ENCODE data around the gene COL5A1.
A peak's percentile ranks its signal among the peaks of the same experiment; 100 is the strongest.
"Not testable (repeated sequence)": the region's sequence is repeated elsewhere in the genome, so short reads cannot be mapped to it uniquely, and the experiment has no call there.

Gene COL5A1

DNA sequence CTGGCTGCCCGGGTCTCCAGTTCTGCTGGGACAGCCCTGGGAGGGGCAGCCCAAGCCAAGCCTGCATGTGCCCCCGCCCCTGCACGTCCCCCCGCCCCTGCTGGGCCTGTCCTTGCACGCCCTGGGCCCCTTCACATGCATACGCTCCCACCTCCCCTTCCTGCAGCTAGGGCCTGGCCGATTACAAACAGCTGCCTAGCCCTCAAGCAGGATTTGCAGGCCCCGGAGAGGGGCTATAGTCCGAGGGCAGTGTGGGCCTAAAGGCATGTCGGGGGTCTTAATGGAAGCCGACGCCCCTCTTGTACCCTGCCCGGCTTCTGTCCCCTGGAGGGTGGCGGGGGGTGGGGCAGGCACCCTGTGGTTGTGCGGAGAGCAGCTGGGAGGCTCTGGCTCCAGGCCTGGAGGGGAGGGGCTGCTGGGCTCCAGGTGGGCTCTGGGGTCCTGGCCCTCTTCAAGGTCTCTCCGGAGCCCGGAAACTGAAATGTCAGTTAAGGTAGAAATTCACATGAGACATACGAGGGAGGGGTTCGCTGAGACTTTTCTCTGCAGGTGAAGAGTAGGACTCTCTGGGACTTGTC lies 16.9 kb downstream of the COL5A1 start:
- DNase-seq = no peak

DNA sequence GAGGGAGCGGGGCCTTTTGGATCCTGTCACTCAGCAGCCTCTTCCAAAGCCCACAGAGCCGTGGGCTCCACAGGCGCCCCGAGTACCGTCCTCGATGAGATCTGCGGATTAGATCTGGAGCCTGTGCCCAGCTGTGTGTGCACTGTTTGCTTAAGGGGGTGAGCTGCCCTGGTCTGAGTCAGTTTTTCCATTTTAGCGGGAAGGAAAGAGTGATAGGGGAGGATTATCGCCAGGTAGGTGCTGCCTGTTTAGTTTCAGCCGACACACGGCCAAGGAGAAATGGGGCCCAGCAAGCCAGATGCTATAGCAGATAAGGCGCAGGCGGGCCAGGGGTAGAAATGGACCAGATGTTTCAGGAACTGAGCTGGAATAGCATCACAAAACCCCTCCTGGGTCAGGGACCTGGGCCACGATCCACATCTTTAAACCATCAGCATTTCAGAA lies 18.1 kb downstream of the COL5A1 start:
- DNase-seq = peak; percentile 37

DNA sequence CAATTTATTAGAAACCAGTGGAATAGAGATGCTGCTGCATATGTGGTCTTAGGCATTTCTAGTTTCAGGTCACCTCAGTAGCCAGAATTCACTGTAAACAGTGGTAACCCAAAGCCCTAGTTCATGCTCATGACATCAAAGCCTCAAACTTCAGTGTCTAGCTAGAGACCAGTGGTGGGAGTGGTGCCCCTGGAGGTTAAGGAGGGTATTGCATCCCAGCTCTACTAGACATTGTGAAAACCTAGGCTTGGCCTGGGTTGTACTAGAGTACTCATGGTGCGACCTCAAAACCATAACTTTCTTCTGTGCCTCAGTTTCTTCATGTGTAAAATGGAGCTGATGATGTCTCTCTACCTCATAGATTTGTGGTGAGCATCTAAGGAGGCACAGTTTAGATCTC lies 18.8 kb downstream of the COL5A1 start:
- DNase-seq = peak; percentile 11

DNA sequence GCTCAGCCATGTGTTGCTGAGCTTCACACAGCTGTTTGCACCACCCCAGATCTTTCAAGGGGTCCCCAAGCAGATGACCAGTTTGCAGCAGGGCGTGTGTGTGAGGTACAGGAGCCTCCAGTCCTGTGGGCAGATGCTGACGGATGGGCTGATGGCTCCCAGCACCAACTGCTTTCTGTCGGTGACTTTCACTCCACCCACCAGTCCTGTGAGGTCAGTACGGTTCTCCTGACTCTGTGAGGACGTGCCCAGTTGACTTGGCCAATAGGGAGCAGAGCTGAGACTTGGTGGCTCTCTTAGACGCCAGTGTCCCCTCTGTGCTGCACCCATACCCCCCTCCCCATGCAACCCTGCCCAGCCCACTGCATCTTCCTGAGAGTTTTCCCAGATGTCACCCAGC lies 19.7 kb downstream of the COL5A1 start:
- DNase-seq = peak; percentile 26

DNA sequence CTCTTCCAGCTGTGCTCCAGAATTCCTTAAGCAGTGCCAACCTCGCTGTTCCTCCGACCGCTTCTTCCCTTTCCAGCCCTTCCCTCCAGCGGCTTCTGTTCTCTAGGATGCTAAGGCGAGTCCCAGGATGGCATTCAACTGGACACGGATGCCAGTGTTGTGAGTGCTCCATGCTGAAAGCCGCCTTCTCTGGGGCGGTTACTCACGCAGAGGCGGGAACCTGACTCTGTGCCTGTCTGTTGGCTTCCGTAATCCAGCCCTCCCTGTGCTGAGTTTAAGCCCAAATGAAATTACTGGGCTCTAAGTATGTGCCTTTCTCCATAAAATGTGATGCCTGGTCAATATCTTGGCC lies 20.2 kb downstream of the COL5A1 start:
- peak; percentile 36 for DNase-seq

- peak; percentile 80 for DNase-seq
Observed at GRCh38 chr9:134662143-134662876, 20.7 kb downstream of the COL5A1 start.

DNA sequence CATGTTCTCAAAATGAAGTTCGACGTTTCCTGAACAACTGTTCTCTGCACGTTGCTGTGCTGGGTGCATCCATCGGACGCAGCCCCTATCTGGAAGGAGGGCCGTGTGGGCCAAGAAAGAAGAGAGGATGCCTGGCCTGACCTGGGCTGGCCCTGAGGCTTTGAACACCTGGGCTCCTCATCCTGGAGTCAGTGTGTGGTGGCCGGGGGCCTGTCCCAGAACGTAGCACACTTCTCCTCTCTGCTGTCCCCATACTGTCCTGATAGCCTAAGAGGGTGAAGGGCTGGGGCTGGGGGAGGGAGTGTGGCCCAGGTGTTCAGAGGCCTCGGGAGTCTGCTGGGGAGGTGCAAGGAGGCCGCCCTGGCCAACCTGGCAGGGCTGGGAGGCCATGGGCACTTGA lies 21.5 kb downstream of the COL5A1 start:
- DNase-seq = peak; percentile 15

DNA sequence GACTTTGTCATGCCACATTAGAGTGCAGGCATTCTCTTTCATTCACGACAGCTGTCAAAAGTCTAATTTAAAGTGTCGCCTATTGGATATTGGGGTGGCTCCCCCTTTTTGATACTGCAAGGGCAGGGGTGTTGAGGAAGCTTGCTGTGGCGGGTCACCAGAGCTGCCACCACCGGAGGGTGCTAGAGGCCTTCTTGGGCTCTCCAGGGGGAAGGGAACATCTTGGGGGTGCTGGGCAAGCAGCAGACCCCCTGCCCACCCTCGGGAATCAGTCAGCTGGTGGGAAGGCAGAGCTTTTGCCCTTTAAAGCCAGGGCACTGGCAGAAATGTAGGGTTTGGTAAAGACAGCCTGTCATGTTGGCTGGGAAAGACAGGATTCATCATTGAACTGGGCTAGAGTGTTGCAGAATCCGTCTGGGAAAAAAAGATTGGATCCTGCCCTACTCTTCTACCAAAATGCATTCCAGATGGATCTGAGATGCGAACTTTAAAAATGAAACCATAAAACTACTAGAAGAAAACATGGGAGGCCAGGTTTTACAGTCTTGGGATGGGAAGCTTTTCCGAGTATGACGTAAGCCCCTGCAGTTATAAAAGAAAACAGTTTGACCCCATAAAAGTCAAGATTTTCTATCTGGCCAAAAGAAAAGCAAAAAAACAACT lies 22.3 kb downstream of the COL5A1 start:
- peak; percentile 18 for DNase-seq

- peak; percentile 8 for DNase-seq
Observed at GRCh38 chr9:134664446-134664845, 22.8 kb downstream of the COL5A1 start.

DNA sequence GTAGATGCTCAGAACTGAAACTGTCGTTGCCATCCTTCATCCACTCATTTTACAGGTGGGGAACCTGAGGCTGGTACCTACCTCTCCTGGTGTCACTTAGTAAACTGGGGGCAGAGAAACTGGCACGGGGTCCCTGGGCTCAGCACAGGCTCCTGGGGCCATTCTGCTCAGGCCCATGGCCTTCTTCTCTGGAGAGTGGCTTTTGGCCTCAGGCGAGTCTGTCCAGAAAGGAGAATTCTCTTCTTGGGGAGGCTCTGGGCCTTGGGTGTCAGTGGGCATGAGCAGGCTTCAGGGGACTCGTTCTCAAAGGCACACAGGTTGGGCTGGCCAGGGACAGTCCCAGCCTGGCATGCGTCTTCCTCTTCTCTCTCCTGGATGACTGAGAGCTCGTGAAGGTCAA lies 24.6 kb downstream of the COL5A1 start:
- peak; percentile 5 for DNase-seq

DNA sequence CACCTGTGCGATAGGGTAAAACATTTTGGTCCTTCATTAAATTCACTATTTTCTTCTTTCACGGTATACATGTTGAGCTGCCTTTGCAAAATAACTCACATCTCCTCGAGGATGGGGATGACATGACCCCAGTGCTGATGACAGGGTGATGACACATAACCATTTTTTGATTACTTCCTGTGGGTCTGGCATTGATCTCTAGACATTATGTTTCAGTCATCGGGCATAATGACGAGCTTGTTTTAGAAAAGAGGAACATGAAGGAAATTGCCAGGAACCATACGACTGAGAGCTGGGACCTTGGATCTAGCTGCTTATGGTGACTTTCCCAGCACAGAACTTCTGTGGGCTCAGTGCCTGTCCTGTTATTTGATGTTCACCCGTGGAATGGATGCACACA lies 25.2 kb downstream of the COL5A1 start:
- DNase-seq = peak; percentile 14

- not testable (repeated sequence) for DNase-seq
Observed at GRCh38 chr9:134668977-134669376, 27.4 kb downstream of the COL5A1 start.

GRCh38 chr9:134669399-134669955 lies 27.9 kb downstream of the COL5A1 start:
- DNase-seq = no peak

- DNase-seq = no peak
Observed at GRCh38 chr9:134670042-134670525, 28.5 kb downstream of the COL5A1 start.

DNA sequence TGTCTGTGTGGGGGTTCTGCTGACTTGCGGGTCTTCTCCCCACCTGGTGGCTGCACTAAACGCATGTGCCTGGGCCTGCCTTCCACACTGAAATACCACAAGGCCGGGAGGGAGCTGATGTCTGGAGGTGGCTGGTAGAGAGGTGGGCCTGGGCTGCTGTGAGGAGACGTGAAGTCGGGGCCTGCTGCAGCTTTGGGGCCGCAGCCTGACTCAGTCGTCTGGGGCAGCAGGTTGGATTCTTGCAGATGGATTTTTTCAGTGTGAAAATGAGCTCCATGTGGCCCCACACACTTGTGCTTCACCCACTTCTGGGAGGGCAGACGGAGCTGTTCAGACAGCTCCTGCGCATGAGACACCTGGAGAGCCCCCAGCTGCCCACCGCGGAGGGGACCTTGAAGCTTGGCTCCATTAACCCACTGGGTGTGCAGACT lies 29.3 kb downstream of the COL5A1 start:
- no peak for DNase-seq

DNA sequence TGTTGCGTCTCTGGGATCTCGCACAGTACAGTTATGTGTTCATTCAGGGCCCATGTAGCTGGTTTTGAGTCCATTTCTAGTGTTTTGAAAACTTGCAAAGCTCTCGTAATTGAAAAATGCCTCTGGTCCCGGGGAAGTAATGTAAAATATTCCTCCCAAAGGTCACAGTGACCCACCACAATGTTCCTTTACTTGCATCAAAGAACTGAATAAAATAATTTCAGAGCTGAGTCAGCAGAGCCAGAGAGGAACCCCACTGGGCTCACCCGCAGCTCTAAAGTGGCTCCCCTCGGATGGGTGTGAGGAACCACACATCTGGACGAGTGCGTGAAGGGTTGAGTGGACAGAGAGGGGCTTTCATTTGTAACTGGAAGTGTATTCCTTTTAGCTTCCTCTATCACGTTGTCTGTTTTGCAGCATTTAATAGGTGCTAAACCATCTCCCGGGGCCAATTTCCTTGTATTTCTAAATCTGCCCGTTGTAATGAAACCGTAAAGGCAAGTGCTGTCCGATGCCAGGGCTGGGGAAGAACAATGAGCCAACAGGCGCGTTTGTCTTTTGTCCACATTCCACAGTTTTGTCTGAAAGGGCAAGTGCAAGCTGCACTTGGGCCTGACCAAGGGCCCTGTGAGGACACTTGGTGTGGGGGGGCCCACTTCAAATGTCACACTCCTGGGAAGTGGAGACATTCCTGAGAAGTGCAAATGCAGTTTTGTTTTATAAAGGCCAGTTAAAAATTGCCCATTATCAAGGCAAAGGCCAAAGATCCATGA lies 29.9 kb downstream of the COL5A1 start:
- DNase-seq = no peak

DNA sequence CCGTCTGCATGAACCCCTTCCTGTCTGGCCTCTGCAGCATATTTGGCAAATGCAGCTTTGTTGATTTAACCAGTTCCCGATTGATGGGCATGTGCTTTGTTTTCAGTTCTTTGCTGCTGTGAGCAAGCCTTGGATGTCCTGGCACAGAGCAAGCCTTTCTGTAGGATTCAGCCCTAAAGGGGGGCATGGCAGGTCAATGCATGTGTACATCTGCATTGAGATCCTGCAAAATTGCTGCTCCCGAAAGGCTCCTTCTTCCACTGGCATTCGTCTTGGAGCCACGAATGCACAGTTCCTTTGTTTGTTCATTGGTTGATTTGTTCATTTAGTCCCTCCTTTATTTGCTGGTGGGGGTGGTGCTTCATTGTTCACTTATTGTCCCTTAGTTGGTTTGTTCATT lies 34.8 kb downstream of the COL5A1 start:
- DNase-seq = no peak

DNA sequence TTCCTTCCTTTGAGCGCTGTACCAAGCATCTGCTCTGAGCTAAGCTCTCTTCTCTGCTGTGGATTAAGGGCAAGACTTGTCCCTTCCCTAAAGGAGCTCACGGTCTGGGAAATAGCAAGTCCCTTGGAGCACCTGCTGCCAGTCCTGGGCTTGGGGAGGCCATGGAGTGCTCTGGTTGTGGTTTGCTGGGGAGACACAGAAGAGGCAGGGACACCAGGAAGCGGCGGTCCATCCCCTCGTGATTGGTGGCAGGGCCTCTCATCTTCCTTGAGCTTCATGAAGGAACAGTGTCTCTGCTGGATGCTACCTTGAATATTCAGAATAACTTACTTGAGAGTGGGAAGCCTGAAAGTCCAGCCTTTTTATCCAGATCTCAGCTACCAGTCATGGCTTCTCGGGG lies 35.3 kb downstream of the COL5A1 start:
- no peak for DNase-seq

DNA sequence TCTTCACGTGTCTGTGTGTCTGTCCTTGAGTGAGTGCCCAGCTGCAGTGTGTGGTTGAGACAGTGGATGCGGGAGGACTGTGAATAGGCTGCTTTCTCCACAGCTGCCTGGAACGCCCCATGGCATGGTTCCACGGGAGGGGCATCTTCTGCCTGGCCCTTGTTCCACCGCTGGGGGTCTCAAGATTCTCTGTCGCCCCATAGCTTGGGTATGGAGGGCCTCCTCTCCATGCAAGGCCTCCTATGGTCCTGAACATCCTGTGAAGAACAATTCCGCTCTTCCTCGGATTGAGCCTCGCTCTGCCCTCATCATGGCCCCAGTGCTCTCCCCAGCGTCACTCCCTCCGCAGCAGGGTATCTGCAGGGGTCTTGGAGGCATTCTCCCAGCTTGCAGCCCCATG lies 36.1 kb downstream of the COL5A1 start:
- no peak for DNase-seq

GRCh38 chr9:134678206-134678605 lies 36.6 kb downstream of the COL5A1 start:
- no peak for DNase-seq

DNA sequence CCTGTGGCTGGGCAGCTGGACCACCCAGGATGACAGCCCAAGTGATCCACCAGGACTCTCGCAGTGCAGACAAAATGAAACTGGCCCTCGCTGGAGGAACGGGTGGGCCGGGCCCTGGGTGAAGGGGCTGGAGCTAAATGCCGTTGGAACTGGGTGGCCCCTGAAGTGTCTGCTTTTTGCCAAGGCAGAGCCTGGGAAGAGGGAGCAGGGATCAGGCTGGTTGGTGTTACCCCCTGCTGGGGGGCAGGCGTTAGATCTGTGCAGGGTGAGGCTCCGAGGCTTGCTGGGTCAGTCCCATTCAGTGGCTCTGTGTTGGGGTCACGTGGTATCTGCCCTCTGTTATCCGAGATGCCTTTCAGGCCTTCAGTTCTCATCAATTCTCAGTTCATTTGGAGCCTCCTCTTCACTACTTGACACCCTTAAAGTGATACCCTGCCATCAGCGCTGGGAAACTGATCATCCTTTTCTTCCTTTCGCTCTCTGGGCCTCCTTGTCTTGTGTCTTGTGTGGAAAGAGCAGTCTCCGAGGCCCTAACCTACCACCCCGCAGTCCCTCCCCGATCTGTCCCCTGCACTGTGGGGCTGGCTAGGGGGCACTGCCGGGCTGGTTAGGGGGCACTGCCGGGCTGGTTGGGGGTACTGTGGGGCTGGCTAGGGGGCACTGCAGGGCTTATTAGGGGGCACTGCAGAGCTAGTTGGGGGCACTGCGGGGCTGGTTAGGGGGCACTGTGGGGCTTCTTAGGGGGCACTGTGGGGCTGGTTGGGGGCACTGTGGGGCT lies 37.3 kb downstream of the COL5A1 start:
- DNase-seq = no peak
